Lower lobe of right lung (tissue), 2 donors: Measurements from ENCODE around the gene MED20. TPM values are rescaled to one million over a fixed set of nuclear protein-coding genes. Genes with fewer than 3 reads are reported as not detected.

Source experiments
- ATAC-seq, 2 donors: fragments of 200-7000 bp; cut with Tn5 transposase; one replicate each; pipeline ENCODE4 v1.9.1; 2020 to 2022; ENCODE audit warnings: mild to moderate bottlenecking in 2 of 2, moderate library complexity in 2 of 2
- DNase-seq: peaks from one replicate; pipeline ENCODE4 v3.0.0-alpha.2; 2020
- H3K27ac ChIP-seq: fragments of 200-600 bp; one replicate; pipeline ENCODE4 v1.8.0; 2022
- H3K27me3 ChIP-seq: fragments of 200-600 bp; one replicate; pipeline ENCODE4 v1.8.0; 2022; ENCODE audit warnings: low read depth
- H3K36me3 ChIP-seq: fragments of 200-600 bp; one replicate; pipeline ENCODE4 v1.8.0; 2022; ENCODE audit warnings: mild to moderate bottlenecking
- H3K4me1 ChIP-seq: fragments of 200-600 bp; one replicate; pipeline ENCODE4 v1.8.0; 2022
- H3K4me3 ChIP-seq: fragments of 200-600 bp; one replicate; pipeline ENCODE4 v1.8.0; 2022; ENCODE audit warnings: mild to moderate bottlenecking
- H3K9me3 ChIP-seq: fragments of 200-600 bp; one replicate; pipeline ENCODE4 v1.8.0; 2022
- intact Hi-C: fragments of 100-400 bp; cut with DNase I; formaldehyde crosslinking; loops from one replicate; pipeline ENCODE4 v1.11.0; 2022
- total RNA-seq: library from RNA; stranded (reverse); fragmentation: NEBNext Ultra II Directional; extraction: Animal tissue kit (Norgen Biotek cat#: 25700); gene quantifications from one replicate; pipeline ENCODE4 v1.2.1, GENCODE V29; 2021
- TF ChIP-seq, protein P1 (sequence below): fragments of 200-600 bp; IDR thresholded peaks from one replicate; pipeline ENCODE4 v1.8.0; 2022; ENCODE audit warnings: antibody characterized with exemption, mild to moderate bottlenecking
- donor health status: DM: no; HTN: yes; CAD: no; lungs with severe emphysema.

The MED20 gene
- total RNA-seq, 1 donor from 2014 or later, result 12.6 TPM

DNA sequence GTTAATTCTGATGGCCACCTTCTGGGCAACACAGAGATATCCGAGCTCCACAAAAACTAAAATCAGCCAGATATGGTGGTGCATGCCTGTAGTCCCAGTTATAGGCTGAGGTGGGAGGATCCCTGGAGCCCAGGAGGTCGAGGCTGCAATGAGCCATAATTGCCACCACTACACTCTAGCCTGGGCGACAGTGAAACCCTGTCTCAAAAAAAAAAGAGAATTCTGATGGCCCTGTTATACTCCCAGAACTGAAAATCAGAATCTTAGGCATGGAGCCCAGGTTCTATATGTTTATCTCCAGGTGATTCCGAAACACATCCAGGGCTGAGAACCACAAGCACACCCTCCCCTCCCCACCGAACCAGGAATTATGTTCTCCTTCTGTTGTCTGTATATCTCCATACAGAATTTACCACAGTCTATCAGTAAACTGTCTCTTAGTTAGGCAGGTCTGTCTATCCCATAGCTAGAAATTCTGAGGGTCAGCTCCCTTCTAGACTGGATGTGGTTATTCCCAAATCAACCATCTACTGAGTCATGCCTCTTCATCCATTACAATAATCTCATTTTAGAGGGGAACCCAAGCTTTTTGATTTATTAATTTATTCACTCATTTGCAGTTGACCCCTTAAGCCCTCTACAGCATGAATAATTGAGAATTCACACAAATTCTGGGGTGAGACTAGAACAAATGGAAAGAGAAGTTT is 45.4 kb upstream of the MED20 start:
- intact Hi-C loops, result no loop called here
- H3K4me1 ChIP-seq, result peaks cover 56% of the 10 kb centered on the region
- no peaks in the 10 kb centered on the region for H3K27me3 ChIP-seq
- ATAC-seq, result no peak
- no peaks in the 10 kb centered on the region for H3K36me3 ChIP-seq
- no peak for DNase-seq
- H3K9me3 ChIP-seq, result no peaks in the 10 kb centered on the region
- TF ChIP-seq, protein P1, sequence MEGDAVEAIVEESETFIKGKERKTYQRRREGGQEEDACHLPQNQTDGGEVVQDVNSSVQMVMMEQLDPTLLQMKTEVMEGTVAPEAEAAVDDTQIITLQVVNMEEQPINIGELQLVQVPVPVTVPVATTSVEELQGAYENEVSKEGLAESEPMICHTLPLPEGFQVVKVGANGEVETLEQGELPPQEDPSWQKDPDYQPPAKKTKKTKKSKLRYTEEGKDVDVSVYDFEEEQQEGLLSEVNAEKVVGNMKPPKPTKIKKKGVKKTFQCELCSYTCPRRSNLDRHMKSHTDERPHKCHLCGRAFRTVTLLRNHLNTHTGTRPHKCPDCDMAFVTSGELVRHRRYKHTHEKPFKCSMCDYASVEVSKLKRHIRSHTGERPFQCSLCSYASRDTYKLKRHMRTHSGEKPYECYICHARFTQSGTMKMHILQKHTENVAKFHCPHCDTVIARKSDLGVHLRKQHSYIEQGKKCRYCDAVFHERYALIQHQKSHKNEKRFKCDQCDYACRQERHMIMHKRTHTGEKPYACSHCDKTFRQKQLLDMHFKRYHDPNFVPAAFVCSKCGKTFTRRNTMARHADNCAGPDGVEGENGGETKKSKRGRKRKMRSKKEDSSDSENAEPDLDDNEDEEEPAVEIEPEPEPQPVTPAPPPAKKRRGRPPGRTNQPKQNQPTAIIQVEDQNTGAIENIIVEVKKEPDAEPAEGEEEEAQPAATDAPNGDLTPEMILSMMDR, result no peak
- H3K27ac ChIP-seq, result no peak overlapping the region
- no peak overlapping the region for H3K4me3 ChIP-seq

DNA sequence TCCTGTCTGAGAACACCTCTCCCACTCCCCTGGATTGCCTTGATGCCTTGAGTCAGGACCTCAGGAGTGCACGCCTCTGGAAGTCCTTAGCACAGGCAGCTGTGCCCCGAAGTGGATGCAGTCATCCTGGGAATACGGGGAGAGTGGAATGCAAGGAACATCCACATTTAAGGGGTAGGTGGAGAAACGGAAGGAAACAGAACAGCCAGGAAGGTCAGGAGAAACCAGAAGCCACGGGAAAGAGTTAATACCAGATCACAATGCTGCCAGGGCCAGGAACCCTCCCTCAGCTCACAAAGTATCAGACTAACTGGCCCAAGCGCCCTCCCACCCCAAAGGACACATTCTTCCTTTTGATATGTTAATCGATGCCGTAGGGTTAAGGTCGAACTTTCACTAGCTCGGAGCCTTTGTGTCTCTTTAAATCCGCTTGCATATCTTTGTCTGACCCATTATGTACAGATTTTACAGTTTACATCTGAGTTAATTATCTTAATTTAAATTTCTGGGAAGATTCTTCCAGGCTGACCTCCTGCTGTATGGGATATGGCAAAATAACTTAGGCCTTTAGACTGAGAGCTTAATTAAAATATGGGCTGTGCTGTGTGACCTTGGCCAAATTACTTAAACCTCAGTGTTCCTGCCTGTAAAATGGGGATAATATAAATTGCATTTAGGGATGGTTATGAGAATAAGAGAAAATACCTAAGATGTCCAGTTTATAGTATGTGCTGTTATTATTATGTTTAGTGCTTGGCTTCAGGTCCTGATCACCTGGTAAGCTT is 44.7 kb upstream of the MED20 start:
- Histone ChIP-seq H3K27ac (no peak overlapping the region), H3K4me1 (peaks cover 49% of the 10 kb centered on the region), H3K27me3 (no peaks in the 10 kb centered on the region), H3K9me3 (no peaks in the 10 kb centered on the region), H3K36me3 (no peaks in the 10 kb centered on the region), H3K4me3 (no peak overlapping the region)
- ATAC-seq, result no peak
- TF ChIP-seq, protein P1, result no peak
- intact Hi-C loops, result no loop called here
- no peak for DNase-seq

DNA sequence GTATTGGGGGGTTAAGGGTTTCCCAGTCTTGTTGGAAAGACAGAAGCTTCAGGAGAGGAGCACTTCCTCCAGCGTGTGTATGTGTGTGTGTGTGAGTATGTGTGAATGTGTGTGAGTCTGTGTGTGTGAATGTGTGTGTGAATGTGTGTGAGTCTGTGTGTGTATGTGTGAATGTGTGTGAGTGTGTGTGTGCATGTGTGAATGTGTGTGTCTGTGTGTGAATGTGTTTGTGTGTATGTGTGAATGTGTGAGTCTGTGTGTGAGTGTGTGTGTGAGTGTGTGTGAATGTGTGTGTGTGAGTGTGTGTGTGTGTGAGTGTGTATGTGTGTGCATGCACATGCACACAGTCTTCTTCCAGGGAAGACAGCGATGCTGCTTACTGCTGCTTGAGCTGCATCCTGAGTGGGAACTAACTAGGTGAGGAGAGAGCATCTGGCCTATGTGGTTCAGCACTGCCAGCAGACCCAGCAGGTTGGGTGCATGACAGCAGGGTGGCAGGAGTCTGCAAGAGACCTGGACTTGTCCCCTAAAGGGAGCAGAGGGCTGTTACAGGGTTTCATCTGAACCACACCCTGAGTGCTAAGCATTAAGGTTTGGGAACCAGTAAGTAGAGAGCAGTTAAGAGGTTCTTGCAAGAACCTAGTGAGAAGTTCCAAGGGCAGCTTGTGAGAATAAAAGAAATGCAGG is 43.4 kb upstream of the MED20 start:
- intact Hi-C loops, result no loop called here
- Histone ChIP-seq H3K36me3 (no peaks in the 10 kb centered on the region), H3K27me3 (no peaks in the 10 kb centered on the region), H3K9me3 (no peaks in the 10 kb centered on the region), H3K4me3 (no peak overlapping the region), H3K27ac (no peak overlapping the region), H3K4me1 (peaks cover 37% of the 10 kb centered on the region)
- TF ChIP-seq, protein P1, result no peak
- DNase-seq, result no peak
- ATAC-seq, result no peak

DNA sequence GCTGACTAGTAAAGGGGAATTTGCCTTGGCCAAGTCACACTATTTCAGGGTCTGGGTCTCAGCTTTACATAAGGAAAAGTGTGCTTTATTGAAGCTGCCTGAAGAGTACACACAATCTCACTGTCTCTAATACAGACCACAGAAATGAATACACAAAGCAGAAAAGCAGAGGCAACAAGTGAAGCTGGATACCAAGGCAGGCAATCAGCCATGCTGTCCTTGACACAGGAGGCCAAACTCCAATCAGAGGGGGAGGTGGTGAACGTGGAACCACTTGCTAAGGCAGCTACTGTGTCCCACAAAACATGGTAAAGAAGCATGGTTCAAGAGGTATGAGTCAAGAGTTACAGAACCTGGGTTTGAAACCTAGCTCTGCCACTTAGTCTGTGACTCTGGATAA is 42.4 kb upstream of the MED20 start:
- DNase-seq (no peak), ATAC-seq (no peak)
- H3K9me3 ChIP-seq, result no peaks in the 10 kb centered on the region
- H3K4me1 ChIP-seq, result peaks cover 37% of the 10 kb centered on the region
- H3K36me3 ChIP-seq, result no peaks in the 10 kb centered on the region
- no peaks in the 10 kb centered on the region for H3K27me3 ChIP-seq
- no peak overlapping the region for H3K27ac ChIP-seq
- H3K4me3 ChIP-seq, result no peak overlapping the region
- intact Hi-C loops, result no loop called here
- TF ChIP-seq, protein P1, result no peak

GRCh38 chr6:41960028-41960427 is 39.1 kb upstream of the MED20 start:
- H3K4me3 ChIP-seq, result no peak overlapping the region
- TF ChIP-seq, protein P1, result no peak
- ATAC-seq, result no peak
- intact Hi-C loops, result no loop called here
- H3K4me1 ChIP-seq, result peaks cover 11% of the 10 kb centered on the region
- H3K36me3 ChIP-seq, result no peaks in the 10 kb centered on the region
- H3K9me3 ChIP-seq, result no peaks in the 10 kb centered on the region
- no peak for DNase-seq
- no peaks in the 10 kb centered on the region for H3K27me3 ChIP-seq
- H3K27ac ChIP-seq, result no peak overlapping the region
